Measurements from ENCODE around the gene CCR2.

CCR2 gene

GRCh38 chr3:46354984-46355383 is 1.1 kb downstream of the CCR2 start:
- no peak for DNase-seq

GRCh38 chr3:46356276-46356675 is 2.4 kb downstream of the CCR2 start:
- DNase-seq, result no peak

- DNase-seq, result no peak
Measured at GRCh38 chr3:46356909-46357308, 3.0 kb downstream of the CCR2 start.

GRCh38 chr3:46358466-46358865 is 4.6 kb downstream of the CCR2 start:
- no peak for DNase-seq

- DNase-seq, result peak in 1 of 2 experiments; percentile 7
Measured at GRCh38 chr3:46359733-46360493, 6.0 kb downstream of the CCR2 start.

- DNase-seq, result no peak
Measured at GRCh38 chr3:46360907-46361306, 7.0 kb downstream of the CCR2 start.

DNA sequence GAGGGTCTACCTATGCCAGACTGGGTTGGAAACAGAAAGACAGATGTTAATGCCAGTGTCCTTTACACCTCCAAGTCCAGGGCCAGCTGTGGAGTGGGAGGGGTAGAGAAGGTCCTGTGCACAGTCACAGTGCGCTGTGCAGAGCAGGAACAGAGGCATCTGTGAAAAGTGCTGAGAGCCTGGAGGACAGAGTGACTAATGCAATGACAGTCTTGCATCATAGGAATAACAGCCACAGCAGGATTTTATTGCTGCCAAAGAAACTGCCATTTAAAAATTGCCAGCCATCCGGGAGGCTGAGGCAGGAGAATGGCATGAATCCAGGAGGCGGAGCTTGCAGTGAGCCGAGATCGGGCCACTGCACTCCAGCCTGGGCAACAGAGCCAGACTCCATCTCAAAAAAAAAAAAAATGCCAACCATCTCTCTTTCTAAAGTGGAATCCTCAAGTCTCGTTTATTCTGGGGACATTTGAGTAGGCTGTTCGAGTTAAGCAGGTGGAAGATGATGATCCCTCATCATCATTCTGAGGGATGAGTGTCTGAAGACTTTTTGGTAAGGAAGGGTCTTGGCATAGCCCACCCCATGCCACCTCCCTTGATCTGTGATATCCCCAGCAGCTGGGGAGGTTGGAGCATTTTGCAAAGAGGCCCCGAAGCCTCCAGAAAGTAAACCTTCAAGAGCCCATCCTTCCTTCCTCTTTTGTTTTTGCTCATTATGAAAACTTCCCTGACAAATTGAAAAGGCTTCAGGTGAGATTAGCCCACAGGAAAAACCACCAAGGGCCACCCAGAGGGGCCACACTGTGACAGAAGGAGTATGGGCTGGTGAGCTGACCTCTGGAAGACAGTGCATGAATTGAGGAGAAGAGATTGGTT is 7.7 kb downstream of the CCR2 start:
- no peak for DNase-seq

GRCh38 chr3:46365041-46365440 is 11.1 kb downstream of the CCR2 start:
- DNase-seq, result no peak

- DNase-seq, result no peak
Measured at GRCh38 chr3:46365737-46366524, 12.0 kb downstream of the CCR2 start.

- DNase-seq, result no peak
Measured at GRCh38 chr3:46367811-46368210, 13.9 kb downstream of the CCR2 start.

GRCh38 chr3:46368569-46368968 is 14.7 kb downstream of the CCR2 start:
- DNase-seq, result no peak

DNA sequence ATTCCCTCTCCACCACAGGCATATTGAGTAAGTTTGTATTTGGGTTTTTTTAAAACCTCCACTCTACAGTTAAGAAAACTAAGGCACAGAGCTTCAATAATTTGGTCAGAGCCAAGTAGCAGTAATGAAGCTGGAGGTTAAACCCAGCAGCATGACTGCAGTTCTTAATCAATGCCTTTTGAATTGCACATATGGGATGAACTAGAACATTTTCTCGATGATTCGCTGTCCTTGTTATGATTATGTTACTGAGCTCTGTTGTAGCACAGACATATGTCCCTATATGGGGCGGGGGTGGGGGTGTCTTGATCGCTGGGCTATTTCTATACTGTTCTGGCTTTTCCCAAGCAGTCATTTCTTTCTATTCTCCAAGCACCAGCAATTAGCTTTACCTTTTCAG is 15.2 kb downstream of the CCR2 start:
- DNase-seq, result no peak

GRCh38 chr3:46369675-46370132 is 15.8 kb downstream of the CCR2 start:
- DNase-seq, result no peak

DNA sequence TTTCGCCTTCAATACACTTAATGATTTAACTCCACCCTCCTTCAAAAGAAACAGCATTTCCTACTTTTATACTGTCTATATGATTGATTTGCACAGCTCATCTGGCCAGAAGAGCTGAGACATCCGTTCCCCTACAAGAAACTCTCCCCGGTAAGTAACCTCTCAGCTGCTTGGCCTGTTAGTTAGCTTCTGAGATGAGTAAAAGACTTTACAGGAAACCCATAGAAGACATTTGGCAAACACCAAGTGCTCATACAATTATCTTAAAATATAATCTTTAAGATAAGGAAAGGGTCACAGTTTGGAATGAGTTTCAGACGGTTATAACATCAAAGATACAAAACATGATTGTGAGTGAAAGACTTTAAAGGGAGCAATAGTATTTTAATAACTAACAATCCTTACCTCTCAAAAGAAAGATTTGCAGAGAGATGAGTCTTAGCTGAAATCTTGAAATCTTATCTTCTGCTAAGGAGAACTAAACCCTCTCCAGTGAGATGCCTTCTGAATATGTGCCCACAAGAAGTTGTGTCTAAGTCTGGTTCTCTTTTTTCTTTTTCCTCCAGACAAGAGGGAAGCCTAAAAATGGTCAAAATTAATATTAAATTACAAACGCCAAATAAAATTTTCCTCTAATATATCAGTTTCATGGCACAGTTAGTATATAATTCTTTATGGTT is 17.1 kb downstream of the CCR2 start, which contains the start of gene CCR5:
CCR5 (plus strand) TSS at position 108 of the 680 bp plus-strand sequence. CDS start 1,957 bp downstream, outside the sequence.
- DNase-seq, result no peak

DNA sequence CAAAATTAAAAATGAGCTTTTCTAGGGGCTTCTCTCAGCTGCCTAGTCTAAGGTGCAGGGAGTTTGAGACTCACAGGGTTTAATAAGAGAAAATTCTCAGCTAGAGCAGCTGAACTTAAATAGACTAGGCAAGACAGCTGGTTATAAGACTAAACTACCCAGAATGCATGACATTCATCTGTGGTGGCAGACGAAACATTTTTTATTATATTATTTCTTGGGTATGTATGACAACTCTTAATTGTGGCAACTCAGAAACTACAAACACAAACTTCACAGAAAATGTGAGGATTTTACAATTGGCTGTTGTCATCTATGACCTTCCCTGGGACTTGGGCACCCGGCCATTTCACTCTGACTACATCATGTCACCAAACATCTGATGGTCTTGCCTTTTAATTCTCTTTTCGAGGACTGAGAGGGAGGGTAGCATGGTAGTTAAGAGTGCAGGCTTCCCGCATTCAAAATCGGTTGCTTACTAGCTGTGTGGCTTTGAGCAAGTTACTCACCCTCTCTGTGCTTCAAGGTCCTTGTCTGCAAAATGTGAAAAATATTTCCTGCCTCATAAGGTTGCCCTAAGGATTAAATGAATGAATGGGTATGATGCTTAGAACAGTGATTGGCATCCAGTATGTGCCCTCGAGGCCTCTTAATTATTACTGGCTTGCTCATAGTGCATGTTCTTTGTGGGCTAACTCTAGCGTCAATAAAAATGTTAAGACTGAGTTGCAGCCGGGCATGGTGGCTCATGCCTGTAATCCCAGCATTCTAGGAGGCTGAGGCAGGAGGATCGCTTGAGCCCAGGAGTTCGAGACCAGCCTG is 17.8 kb downstream of the CCR2 start:
- DNase-seq, result no peak

DNA sequence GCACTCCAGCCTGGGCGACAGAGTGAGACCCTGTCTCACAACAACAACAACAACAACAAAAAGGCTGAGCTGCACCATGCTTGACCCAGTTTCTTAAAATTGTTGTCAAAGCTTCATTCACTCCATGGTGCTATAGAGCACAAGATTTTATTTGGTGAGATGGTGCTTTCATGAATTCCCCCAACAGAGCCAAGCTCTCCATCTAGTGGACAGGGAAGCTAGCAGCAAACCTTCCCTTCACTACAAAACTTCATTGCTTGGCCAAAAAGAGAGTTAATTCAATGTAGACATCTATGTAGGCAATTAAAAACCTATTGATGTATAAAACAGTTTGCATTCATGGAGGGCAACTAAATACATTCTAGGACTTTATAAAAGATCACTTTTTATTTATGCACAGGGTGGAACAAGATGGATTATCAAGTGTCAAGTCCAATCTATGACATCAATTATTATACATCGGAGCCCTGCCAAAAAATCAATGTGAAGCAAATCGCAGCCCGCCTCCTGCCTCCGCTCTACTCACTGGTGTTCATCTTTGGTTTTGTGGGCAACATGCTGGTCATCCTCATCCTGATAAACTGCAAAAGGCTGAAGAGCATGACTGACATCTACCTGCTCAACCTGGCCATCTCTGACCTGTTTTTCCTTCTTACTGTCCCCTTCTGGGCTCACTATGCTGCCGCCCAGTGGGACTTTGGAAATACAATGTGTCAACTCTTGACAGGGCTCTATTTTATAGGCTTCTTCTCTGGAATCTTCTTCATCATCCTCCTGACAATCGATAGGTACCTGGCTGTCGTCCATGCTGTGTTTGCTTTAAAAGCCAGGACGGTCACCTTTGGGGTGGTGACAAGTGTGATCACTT is 18.8 kb downstream of the CCR2 start:
- no peak for DNase-seq

DNA sequence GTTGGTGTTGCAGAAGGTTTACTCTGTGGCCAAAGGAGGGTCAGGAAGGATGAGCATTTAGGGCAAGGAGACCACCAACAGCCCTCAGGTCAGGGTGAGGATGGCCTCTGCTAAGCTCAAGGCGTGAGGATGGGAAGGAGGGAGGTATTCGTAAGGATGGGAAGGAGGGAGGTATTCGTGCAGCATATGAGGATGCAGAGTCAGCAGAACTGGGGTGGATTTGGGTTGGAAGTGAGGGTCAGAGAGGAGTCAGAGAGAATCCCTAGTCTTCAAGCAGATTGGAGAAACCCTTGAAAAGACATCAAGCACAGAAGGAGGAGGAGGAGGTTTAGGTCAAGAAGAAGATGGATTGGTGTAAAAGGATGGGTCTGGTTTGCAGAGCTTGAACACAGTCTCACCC is 20.8 kb downstream of the CCR2 start:
- no peak for DNase-seq

DNA sequence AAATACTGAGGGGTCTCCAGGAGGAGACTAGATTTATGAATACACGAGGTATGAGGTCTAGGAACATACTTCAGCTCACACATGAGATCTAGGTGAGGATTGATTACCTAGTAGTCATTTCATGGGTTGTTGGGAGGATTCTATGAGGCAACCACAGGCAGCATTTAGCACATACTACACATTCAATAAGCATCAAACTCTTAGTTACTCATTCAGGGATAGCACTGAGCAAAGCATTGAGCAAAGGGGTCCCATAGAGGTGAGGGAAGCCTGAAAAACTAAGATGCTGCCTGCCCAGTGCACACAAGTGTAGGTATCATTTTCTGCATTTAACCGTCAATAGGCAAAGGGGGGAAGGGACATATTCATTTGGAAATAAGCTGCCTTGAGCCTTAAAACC is 21.3 kb downstream of the CCR2 start:
- no peak for DNase-seq

- DNase-seq, result no peak
Measured at GRCh38 chr3:46375814-46376213, 21.9 kb downstream of the CCR2 start.

DNA sequence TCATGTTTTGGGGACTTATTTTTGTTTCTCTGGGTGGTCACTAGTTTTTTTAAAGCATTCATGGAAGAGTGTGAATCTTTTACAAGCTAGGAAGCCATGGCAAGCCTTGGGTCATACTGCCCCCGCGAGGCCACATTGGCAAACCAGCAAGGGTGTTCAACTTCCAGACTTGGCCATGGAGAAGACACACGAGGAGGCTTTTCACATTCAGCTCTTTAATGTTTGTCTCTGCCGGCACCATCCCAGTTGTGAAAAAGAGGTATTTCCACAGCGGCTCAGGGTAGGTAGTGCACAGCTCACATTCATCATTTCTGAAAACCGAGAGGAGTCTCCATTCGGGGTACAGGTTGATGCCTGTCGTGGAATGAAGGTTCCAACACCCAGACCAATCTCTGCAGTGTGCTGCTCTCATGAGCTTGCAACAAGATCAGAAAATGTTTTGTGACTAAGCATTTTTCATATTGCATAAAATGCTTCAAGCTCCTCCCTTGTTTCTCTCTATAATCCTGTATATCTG is 24.6 kb downstream of the CCR2 start:
- peak in 1 of 2 experiments; percentile 7 for DNase-seq

All from NCI-H187 (cell line).